ENCODE measurements around the gene ADIRF. TPM values are rescaled to one million over a fixed set of nuclear protein-coding genes. Genes with fewer than 3 reads are reported as not detected.
A peak's percentile ranks its signal among the peaks of the same experiment; 100 is the strongest.
"Not testable (repeated sequence)": the region's sequence is repeated elsewhere in the genome, so short reads cannot be mapped to it uniquely, and the experiment has no call there.

ADIRF gene
- total and polyA plus RNA-seq, 7 donors = 45.3 to 157 (median 98.1) TPM

DNA sequence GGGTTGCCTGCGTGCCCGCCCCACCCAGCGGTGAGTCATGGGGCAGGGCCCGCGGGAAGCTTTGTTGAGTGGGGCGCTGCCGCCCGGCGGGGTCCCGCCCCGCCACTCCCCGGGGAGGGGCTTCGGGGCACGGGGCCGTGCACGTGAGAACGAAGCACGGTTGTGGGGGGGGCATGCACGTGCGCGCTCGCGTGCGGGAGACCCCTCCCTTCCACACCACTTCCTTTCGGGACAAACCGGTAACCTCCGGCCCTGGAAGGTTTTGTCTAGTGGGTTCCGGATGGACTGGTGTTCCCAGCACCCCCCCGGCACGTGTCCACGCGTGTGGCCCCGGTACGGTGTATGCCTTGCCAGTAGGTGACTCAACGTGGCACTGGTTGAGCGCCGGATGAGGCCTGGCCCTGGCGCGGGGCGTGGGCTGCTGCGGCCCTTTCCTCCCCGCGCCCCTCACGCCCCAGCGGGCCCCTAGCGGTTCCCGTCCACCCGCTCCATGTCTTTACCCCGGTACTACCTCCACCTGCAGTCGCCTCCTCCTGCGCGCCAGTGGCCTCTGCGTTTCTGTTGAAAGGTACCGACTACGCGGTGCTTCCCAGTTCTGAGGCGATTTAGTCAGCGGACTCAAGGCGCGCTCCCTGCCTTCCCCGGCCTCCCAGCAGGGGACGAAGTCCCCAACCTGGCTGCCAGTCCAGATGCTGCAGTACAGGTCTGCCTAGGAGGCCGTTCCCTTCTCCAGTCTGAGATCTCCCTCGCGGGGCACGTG lies 3.1 kb downstream of the ADIRF start:
- Histone ChIP-seq H3K9me3 (no peaks in the 10 kb centered on the region), H3K36me3 (no peaks in the 10 kb centered on the region), H3K27me3 (no peaks in the 10 kb centered on the region), H3K4me3 (peak overlapping the region; percentile 62 to 75 (median 70)), H3K27ac (peak overlapping the region; percentile 94 to 98 (median 96)), H3K4me1 (peaks cover 0 to 51% (median 45%) of the 10 kb centered on the region in 4 donors)
- peak; percentile 96 for DNase-seq
- 3 to 6% methylated on average over 66 of the region's 66 CpGs for WGBS, 2 donors
- TF ChIP-seq, protein P1, sequence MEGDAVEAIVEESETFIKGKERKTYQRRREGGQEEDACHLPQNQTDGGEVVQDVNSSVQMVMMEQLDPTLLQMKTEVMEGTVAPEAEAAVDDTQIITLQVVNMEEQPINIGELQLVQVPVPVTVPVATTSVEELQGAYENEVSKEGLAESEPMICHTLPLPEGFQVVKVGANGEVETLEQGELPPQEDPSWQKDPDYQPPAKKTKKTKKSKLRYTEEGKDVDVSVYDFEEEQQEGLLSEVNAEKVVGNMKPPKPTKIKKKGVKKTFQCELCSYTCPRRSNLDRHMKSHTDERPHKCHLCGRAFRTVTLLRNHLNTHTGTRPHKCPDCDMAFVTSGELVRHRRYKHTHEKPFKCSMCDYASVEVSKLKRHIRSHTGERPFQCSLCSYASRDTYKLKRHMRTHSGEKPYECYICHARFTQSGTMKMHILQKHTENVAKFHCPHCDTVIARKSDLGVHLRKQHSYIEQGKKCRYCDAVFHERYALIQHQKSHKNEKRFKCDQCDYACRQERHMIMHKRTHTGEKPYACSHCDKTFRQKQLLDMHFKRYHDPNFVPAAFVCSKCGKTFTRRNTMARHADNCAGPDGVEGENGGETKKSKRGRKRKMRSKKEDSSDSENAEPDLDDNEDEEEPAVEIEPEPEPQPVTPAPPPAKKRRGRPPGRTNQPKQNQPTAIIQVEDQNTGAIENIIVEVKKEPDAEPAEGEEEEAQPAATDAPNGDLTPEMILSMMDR (IDR thresholded peaks at IDR 0.05) = peak in 1 of 4 experiments; percentile 29
- TF ChIP-seq POLR2A (IDR thresholded peaks at IDR 0.05) (no peak), EP300 (IDR thresholded peaks at IDR 0.05) (peak in 2 of 4 donors; percentile 81 to 91), POLR2AphosphoS5 (IDR thresholded peaks at IDR 0.05) (no peak)
- intact Hi-C loops (cut with DNase I) = loop anchor here (1.0 to 10.0 kb wide), 2 partner anchors 123 to 567 kb away; partner anchors contain the start of gene GLUD1

DNA sequence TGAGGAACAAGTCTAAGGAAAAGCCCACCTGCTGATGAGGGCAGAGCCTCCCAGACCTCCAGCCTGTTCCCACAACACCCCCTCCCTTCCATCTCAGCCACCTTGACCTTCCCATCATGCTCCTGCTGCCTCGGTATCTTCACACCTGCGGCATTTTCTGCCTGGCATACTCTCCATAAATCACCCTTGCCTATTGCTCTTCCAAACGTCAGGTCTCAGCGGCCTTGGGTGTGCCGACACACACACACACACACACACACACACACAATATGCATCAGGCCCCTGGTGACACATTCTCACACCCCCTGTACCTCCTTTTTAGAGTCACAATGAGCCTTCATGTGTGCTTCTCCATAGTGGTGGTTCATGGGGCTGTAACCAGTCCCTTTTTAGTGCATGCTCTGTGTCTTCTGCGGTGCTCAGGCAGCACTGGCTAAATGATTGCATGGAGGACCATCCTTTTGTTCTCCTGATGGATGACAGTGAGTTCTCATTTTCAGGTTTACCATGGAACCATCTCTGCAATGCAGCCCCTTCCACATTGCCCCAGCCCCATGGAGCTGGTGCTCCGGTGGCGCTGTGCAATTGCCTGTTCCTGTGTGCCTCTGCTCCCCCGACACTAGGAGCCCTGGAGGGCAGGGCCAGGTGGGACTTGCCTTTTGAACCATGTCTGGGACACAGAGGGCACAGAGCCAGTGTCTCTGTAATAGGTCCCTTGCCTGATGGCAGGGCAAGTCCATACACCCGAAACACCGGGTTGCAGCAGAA lies 4.5 kb downstream of the ADIRF start:
- Histone ChIP-seq H3K4me3 (no peak overlapping the region), H3K27ac (peak overlapping the region; percentile 94 to 98 (median 96)), H3K4me1 (peaks cover 0 to 39% (median 33%) of the 10 kb centered on the region in 4 donors), H3K27me3 (no peaks in the 10 kb centered on the region), H3K36me3 (no peaks in the 10 kb centered on the region), H3K9me3 (no peaks in the 10 kb centered on the region)
- intact Hi-C loops (cut with DNase I) = loop anchor here (10.0 kb wide), 1 partner anchor 568 kb away; no protein-coding TSS in a partner anchor
- DNase-seq = no peak
- no peak for TF ChIP-seq EP300 (IDR thresholded peaks at IDR 0.05)
- TF ChIP-seq POLR2A (IDR thresholded peaks at IDR 0.05) = no peak
- TF ChIP-seq, protein P1 (IDR thresholded peaks at IDR 0.05) = no peak
- no peak for TF ChIP-seq POLR2AphosphoS5 (IDR thresholded peaks at IDR 0.05)
- WGBS, 2 donors = 85 to 92% methylated on average over 11 of the region's 11 CpGs

DNA sequence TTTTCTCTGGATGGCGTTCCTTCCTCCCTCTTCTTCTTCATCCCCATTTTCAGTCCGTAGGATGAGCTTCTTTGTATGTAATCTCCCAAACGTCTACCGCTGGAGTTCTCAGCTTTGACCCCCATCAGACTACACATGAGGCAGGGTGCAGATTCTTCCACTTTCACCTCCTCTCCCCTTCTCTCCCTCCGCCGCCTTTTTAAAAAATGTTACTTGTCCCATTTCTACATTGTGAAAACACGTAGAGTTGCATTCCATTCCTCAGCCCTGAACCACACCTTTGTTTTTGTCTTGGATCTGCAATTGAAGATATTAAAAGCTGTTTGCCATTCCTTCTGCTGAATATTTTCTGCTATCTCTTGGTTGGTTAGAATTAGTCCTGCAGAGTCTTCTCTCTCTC lies 6.2 kb downstream of the ADIRF start:
- no peaks in the 10 kb centered on the region for H3K27me3 ChIP-seq
- TF ChIP-seq EP300 (IDR thresholded peaks at IDR 0.05) (no peak), POLR2AphosphoS5 (IDR thresholded peaks at IDR 0.05) (no peak), POLR2A (IDR thresholded peaks at IDR 0.05) (no peak)
- TF ChIP-seq, protein P1 (IDR thresholded peaks at IDR 0.05) = no peak
- no peak overlapping the region for H3K4me3 ChIP-seq
- H3K27ac ChIP-seq = peak overlapping the region in 1 of 4 donors; percentile 14
- H3K9me3 ChIP-seq = no peaks in the 10 kb centered on the region
- DNase-seq = no peak
- no peaks in the 10 kb centered on the region for H3K36me3 ChIP-seq
- H3K4me1 ChIP-seq = peaks cover 0 to 22% (median 16%) of the 10 kb centered on the region in 4 donors
- intact Hi-C loops (cut with DNase I) = loop anchor here (10.0 kb wide), 1 partner anchor 570 kb away; no protein-coding TSS in a partner anchor
- WGBS, 2 donors = 84 to 90% methylated on average over 7 of the region's 7 CpGs

GRCh38 chr10:86976362-86977056 lies 8.2 kb downstream of the ADIRF start:
- no peak overlapping the region for H3K27ac ChIP-seq
- H3K9me3 ChIP-seq = no peaks in the 10 kb centered on the region
- no peak overlapping the region for H3K4me3 ChIP-seq
- H3K4me1 ChIP-seq = peaks cover 0 to 21% (median 18%) of the 10 kb centered on the region in 4 donors
- no peak for DNase-seq
- TF ChIP-seq EP300 (IDR thresholded peaks at IDR 0.05) (no peak), POLR2A (IDR thresholded peaks at IDR 0.05) (no peak), POLR2AphosphoS5 (IDR thresholded peaks at IDR 0.05) (no peak)
- TF ChIP-seq, protein P1 (IDR thresholded peaks at IDR 0.05) = no peak
- no peaks in the 10 kb centered on the region for H3K27me3 ChIP-seq
- WGBS, 2 donors = 87% methylated on average over 5 of the region's 5 CpGs
- no peaks in the 10 kb centered on the region for H3K36me3 ChIP-seq
- intact Hi-C loops (cut with DNase I) = loop anchor here (10.0 kb wide), 1 partner anchor 572 kb away; no protein-coding TSS in a partner anchor

GRCh38 chr10:86978457-86978856 lies 10.2 kb downstream of the ADIRF start:
- intact Hi-C loops (cut with DNase I) = loop anchor here (10.0 kb wide), 1 partner anchor 574 kb away; no protein-coding TSS in a partner anchor
- not testable (repeated sequence) for H3K4me3 ChIP-seq, H3K36me3 ChIP-seq, H3K9me3 ChIP-seq, H3K27me3 ChIP-seq, DNase-seq
- Histone ChIP-seq H3K4me1 (peaks cover 0 to 15% (median 12%) of the 10 kb centered on the region in 4 donors), H3K27ac (peak overlapping the region; percentile 34 to 59 (median 48))
- WGBS, 2 donors = 76 to 86% methylated on average over 3 of the region's 3 CpGs

Measured in sigmoid colon (tissue), 7 donors.